Keratinocyte (primary cell): Measurements from ENCODE around the gene CEACAM19. TPM values are rescaled to one million over a fixed set of nuclear protein-coding genes. Genes with fewer than 3 reads are reported as not detected.
"Not testable (repeated sequence)": the region's sequence is repeated elsewhere in the genome, so short reads cannot be mapped to it uniquely, and the experiment has no call there.

Source experiments
- DNase-seq: peaks from one replicate; pipeline ENCODE4 v3.0.0-alpha.2; 2011; ENCODE audit warnings: low read depth, missing footprints, low spot score
- FAIRE-seq: peaks from 2 replicates; lab custom pipeline; 2011; peaks lifted over from hg19 to GRCh38; lab: Jason Lieb, UNC
- H2AFZ ChIP-seq: 2 replicates; pipeline ENCODE4 v1.6.0; 2012; ENCODE audit warnings: low read length, control low read depth, inconsistent platforms; ENCODE audit not compliant: control insufficient read depth
- H3K27ac ChIP-seq: 2 replicates; pipeline ENCODE4 v1.5.1; 2011; ENCODE audit warnings: low read length; ENCODE audit not compliant: control insufficient read depth, insufficient read depth
- H3K27me3 ChIP-seq: 3 replicates; pipeline ENCODE4 v1.6.0; 2011; ENCODE audit warnings: low read length; ENCODE audit not compliant: control insufficient read depth, insufficient read depth; ENCODE audit errors: extremely low read depth
- H3K36me3 ChIP-seq, 2 experiments: 2 replicates in 1 of 2; 3 replicates in 1 of 2; pipeline ENCODE4 v1.5.1; 2011; ENCODE audit warnings: low read length in 2 of 2, mild to moderate bottlenecking in 1 of 2; ENCODE audit not compliant: control insufficient read depth in 2 of 2, insufficient read depth in 2 of 2; ENCODE audit errors: extremely low read depth in 1 of 2
- H3K4me1 ChIP-seq: 3 replicates; pipeline ENCODE4 v1.5.1; 2011; ENCODE audit warnings: low read length; ENCODE audit not compliant: control insufficient read depth, insufficient read depth; ENCODE audit errors: extremely low read depth
- H3K4me2 ChIP-seq: 3 replicates; pipeline ENCODE4 v1.6.0; 2011; ENCODE audit warnings: low read depth, low read length; ENCODE audit not compliant: control insufficient read depth, insufficient read depth; ENCODE audit errors: extremely low read depth
- H3K4me3 ChIP-seq, 3 experiments: fragments of 200-600 bp in 1 of 3; sonication (generic) in 1 of 3; 2 replicates in 2 of 3; 3 replicates in 1 of 3; pipeline ENCODE4 v1.5.1; 2011 to 2016; ENCODE audit warnings: low read length in 3 of 3, mild to moderate bottlenecking in 3 of 3, control low read depth in 2 of 3, inconsistent platforms in 1 of 3, low read depth in 1 of 3, mixed read lengths in 1 of 3, mixed run types in 1 of 3, moderate library complexity in 1 of 3; ENCODE audit not compliant: control insufficient read depth in 2 of 3, insufficient read depth in 2 of 3; ENCODE audit errors: extremely low read depth in 1 of 3
- H3K79me2 ChIP-seq: 2 replicates; pipeline ENCODE4 v1.6.0; 2012; ENCODE audit warnings: low read length; ENCODE audit not compliant: control insufficient read depth, insufficient read depth
- H3K9ac ChIP-seq: 3 replicates; pipeline ENCODE4 v1.6.0; 2011; ENCODE audit warnings: low read length; ENCODE audit not compliant: control insufficient read depth, insufficient read depth; ENCODE audit errors: extremely low read depth
- H3K9me1 ChIP-seq: 3 replicates; pipeline ENCODE4 v1.6.0; 2011; ENCODE audit warnings: low read length; ENCODE audit not compliant: control insufficient read depth, insufficient read depth; ENCODE audit errors: extremely low read depth
- H3K9me3 ChIP-seq: 2 replicates; pipeline ENCODE4 v1.5.1; 2012; ENCODE audit warnings: low read depth, low read length; ENCODE audit not compliant: control insufficient read depth
- H4K20me1 ChIP-seq: 3 replicates; pipeline ENCODE4 v1.6.0; 2011; ENCODE audit warnings: low read length; ENCODE audit not compliant: control insufficient read depth, insufficient read depth; ENCODE audit errors: extremely low read depth
- CTCF ChIP-seq, 3 experiments: IDR thresholded peaks in 1 of 3; conservative IDR thresholded peaks in 1 of 3; optimal IDR thresholded peaks in 1 of 3; 2 replicates in 2 of 3; 3 replicates in 1 of 3; pipeline versions ENCODE3 to v1.5.1; 2011; ENCODE audit warnings: low read length in 3 of 3, mild to moderate bottlenecking in 3 of 3, moderate library complexity in 2 of 3, control low read depth in 1 of 3, inconsistent platforms in 1 of 3; ENCODE audit not compliant: insufficient read depth in 2 of 3; ENCODE audit errors: extremely low read depth in 1 of 3
- EZH2 ChIP-seq: IDR thresholded peaks from one replicate; pipeline ENCODE4 v1.6.1; 2012; ENCODE audit warnings: inconsistent platforms, mild to moderate bottlenecking, low read length, moderate library complexity
- dilution Hi-C: fragments of 300-500 bp; cut with MboI; formaldehyde crosslinking; loops from one replicate; pipeline ENCODE4 v1.7.0; 2020; ENCODE audit warnings: low sequenced_read_pairs; ENCODE audit not compliant: extremely low pct_ligation_motif_present
- polyA plus RNA-seq, 5 experiments: library from polyadenylated mRNA; depleted of rRNA in 3 of 5; stranded (reverse) in 3 of 5; stranded (forward) in 1 of 5; unstranded in 1 of 5; fragments of >200 nt; gene quantifications; 1 replicate in 1 of 5; 2 replicates in 3 of 5; 3 replicates in 1 of 5; pipeline versions ENCODE4 v1.2.1 to v1.2.3, GENCODE V29; 2011 to 2012; ENCODE audit warnings: missing spikeins in 2 of 5, low read depth in 1 of 5, low replicate concordance in 1 of 5

The CEACAM19 gene
- polyA plus RNA-seq, 1 donor (not counting 4 experiments of a cell fraction or from before 2014, with no cell fraction given): 3.7 TPM

GRCh38 chr19:44707794-44708193 is 36.5 kb downstream of the CEACAM19 start:
- Histone ChIP-seq H3K36me3 (no peaks in the 10 kb centered on the region), H3K27me3 (peaks cover 3% of the 10 kb centered on the region), H3K9me3 (no peaks in the 10 kb centered on the region), H2AFZ (no peak overlapping the region), H4K20me1 (no peaks in the 10 kb centered on the region), H3K9ac (no peak overlapping the region), H3K9me1 (no peaks in the 10 kb centered on the region), H3K4me3 (no peak overlapping the region), H3K4me1 (no peaks in the 10 kb centered on the region), H3K79me2 (no peaks in the 10 kb centered on the region), H3K4me2 (no peak overlapping the region), H3K27ac (no peak overlapping the region)
- TF ChIP-seq CTCF (optimal IDR thresholded peaks at IDR 0.05 in 1 of 3, IDR thresholded peaks at IDR 0.05 in 1 of 3, conservative IDR thresholded peaks at IDR 0.05 in 1 of 3; ENCODE audit: extremely low read depth in 1 of 3, insufficient read depth in 2 of 3, low read length in 3 of 3) (no peak), EZH2 (no peak)
- FAIRE-seq (no peak), DNase-seq (no peak)
- dilution Hi-C loops: no loop called here

DNA sequence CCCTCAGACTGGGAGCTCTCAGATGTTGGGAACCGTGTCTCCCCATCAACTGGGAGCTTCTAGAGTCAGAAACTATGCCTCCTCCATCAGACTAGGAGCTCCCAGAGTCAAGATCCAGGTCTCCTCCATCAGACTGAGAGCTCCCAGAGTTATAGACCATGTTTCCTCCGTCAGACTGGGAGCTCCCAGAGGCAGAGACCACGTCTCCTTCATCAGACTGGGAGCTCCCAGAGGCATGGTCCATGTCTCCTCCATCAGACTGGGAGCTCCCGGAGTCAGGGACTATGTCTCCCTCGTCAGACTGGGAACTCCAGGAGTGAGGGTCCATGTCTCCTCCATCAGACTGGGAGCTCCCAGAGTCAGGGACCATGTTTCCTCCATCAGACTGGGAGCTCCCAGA is 37.7 kb downstream of the CEACAM19 start:
- Histone ChIP-seq H3K9me1 (no peaks in the 10 kb centered on the region), H3K36me3 (no peaks in the 10 kb centered on the region), H3K79me2 (no peaks in the 10 kb centered on the region), H2AFZ (no peak overlapping the region), H3K4me2 (no peak overlapping the region), H4K20me1 (no peaks in the 10 kb centered on the region), H3K4me1 (no peaks in the 10 kb centered on the region), H3K9ac (no peak overlapping the region), H3K27me3 (peaks cover 3% of the 10 kb centered on the region), H3K9me3 (no peaks in the 10 kb centered on the region), H3K4me3 (no peak overlapping the region), H3K27ac (no peak overlapping the region)
- DNase-seq (no peak), FAIRE-seq (no peak)
- dilution Hi-C loops: no loop called here
- TF ChIP-seq EZH2: no peak
- no peak for TF ChIP-seq CTCF (optimal IDR thresholded peaks at IDR 0.05 in 1 of 3, IDR thresholded peaks at IDR 0.05 in 1 of 3, conservative IDR thresholded peaks at IDR 0.05 in 1 of 3; ENCODE audit: extremely low read depth in 1 of 3, insufficient read depth in 2 of 3, low read length in 3 of 3)

DNA sequence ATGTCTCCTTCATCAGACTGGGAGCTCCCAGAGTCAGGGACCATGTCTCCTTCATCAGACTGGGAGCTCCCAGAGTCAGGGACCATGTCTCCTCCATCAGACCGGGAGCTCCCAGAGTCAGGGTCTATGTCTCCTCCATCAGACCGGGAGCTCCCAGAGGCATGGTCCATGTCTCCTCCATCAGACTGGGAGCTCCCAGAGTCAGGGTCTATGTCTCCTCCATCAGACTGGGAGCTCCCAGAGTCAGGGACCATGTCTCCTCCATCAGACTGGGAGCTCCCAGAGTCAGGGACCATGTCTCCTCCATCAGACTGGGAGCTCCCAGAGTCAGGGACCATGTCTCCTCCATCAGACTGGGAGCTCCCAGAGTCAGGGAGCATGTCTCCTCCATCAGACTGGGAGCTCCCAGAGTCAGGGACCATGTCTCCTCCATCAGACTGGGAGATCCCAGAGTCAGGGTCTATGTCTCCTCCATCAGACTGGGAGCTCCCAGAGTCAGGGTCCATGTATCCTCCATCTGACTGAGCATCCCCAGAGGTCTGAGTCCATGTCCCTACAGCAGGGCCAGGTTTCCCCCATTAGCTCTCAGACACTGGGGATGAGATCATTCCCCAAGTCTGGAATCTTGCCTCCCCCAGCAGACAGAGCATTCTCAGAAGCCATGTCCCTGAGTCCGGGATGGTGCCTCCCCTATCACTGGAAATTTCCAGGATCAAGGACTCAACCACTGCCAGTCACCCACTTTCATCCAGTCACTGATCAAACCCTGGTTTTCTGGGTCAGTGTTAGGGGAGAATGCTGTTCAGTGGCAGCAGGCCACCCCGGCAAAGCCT is 38.4 kb downstream of the CEACAM19 start:
- H3K79me2 ChIP-seq, H3K36me3 ChIP-seq, H3K9ac ChIP-seq, H3K4me1 ChIP-seq, H4K20me1 ChIP-seq, H3K9me1 ChIP-seq, H3K4me2 ChIP-seq, H3K9me3 ChIP-seq, H2AFZ ChIP-seq, DNase-seq, FAIRE-seq, H3K27me3 ChIP-seq, H3K27ac ChIP-seq, dilution Hi-C loops, H3K4me3 ChIP-seq: not testable (repeated sequence)
